ENCODE measurements around the gene CDR2. TPM values are rescaled to one million over a fixed set of nuclear protein-coding genes. Genes with fewer than 3 reads are reported as not detected.

Gene CDR2
- total and polyA plus RNA-seq, 9 of the 15 experiments (the other 6 are each of a cell fraction or from before 2014, with no cell fraction given): 4.6 to 30.3 (median 19.9) TPM

DNA sequence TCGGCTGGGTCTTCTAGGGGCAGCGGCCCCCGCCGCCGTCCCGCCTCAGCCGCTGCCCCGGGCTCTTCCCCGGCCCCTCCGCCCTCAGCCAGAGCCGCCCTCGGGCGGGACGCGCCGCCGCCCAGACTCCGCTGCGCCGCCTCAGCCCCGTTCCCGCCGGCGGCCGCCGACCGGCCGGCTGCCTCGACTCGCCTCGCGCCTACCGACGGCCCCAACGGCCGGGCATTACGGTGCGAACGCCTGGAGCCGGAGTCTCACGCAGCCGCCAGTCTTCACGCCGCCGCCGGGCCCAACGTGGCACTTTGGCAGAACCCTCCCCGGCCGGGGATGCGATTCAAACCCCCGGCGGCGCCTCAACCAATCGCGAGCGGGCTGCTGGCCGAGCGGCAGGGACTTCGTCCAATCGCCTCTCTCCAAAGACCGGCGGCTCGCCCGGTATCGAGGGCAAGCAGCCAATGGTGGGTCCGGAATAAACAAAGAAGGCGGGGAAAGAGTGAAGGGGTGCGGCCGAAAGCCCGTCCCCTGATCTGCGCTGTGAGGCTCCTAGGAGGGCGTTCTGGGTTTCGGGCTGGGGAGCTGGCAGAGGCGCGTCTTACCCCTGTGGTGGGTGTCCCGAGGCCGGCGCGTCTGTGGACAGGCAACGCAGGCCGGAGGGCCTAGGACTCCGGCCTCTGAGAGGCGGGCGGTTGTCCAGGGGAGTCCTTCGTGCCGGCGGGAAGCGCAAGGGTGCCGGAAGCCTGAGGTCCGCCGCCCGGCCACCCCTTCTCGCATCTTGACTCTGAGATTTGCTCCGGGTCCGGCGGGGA lies at the start of gene CDR2 (continued):
- TF ChIP-seq, protein P1, sequence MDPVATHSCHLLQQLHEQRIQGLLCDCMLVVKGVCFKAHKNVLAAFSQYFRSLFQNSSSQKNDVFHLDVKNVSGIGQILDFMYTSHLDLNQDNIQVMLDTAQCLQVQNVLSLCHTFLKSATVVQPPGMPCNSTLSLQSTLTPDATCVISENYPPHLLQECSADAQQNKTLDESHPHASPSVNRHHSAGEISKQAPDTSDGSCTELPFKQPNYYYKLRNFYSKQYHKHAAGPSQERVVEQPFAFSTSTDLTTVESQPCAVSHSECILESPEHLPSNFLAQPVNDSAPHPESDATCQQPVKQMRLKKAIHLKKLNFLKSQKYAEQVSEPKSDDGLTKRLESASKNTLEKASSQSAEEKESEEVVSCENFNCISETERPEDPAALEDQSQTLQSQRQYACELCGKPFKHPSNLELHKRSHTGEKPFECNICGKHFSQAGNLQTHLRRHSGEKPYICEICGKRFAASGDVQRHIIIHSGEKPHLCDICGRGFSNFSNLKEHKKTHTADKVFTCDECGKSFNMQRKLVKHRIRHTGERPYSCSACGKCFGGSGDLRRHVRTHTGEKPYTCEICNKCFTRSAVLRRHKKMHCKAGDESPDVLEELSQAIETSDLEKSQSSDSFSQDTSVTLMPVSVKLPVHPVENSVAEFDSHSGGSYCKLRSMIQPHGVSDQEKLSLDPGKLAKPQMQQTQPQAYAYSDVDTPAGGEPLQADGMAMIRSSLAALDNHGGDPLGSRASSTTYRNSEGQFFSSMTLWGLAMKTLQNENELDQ (CRISPR knock-in tag; IDR thresholded peaks at IDR 0.05; ENCODE audit: borderline replicate concordance): no peak
- TF ChIP-seq CC2D1A (IDR thresholded peaks at IDR 0.05) (no peak), RBM39 (optimal IDR thresholded peaks at IDR 0.05; ENCODE audit: low read depth, low read length) (no peak), ZNF512 (tag; IDR thresholded peaks at IDR 0.05) (no peak), TEAD1 (CRISPR knock-in tag; IDR thresholded peaks at IDR 0.05) (0 out of 4 replicates have a peak, but pooled peaks of 1 of the 2 experiments have one; percentile 7), POLR2B (IDR thresholded peaks at IDR 0.05; ENCODE audit: low read depth, partially characterized antibody) (peak; percentile 39), NUFIP1 (IDR thresholded peaks at IDR 0.05; ENCODE audit: partially characterized antibody) (no peak), SLC30A9 (CRISPR knock-in tag; IDR thresholded peaks at IDR 0.05) (no peak), ZBTB40 (IDR thresholded peaks at IDR 0.05) (peak; percentile 40; the same call in 1 of the 2 replicates), ZBTB40 (CRISPR knock-in tag; IDR thresholded peaks at IDR 0.05) (no peak), ZNF347 (CRISPR knock-in tag; IDR thresholded peaks at IDR 0.05; ENCODE audit: low read depth) (no peak), ZC3H11A (IDR thresholded peaks at IDR 0.05; ENCODE audit: low read depth, low read length) (no peak)
- TF ChIP-seq, protein P2, sequence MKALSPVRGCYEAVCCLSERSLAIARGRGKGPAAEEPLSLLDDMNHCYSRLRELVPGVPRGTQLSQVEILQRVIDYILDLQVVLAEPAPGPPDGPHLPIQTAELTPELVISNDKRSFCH (CRISPR knock-in tag; IDR thresholded peaks at IDR 0.05): no peak
- TF ChIP-seq, protein P2 (tag; IDR thresholded peaks at IDR 0.05): no peak
